IPS-NIHi7 (cell line): Measurements from ENCODE around the gene AGAP3.
A peak's percentile ranks its signal among the peaks of the same experiment; 100 is the strongest.

Experiments
- DNase-seq: peaks from one replicate; pipeline ENCODE4 v3.0.0; 2012; ENCODE audit warnings: mixed read lengths; ENCODE audit errors: extremely low spot score

AGAP3 gene

DNA sequence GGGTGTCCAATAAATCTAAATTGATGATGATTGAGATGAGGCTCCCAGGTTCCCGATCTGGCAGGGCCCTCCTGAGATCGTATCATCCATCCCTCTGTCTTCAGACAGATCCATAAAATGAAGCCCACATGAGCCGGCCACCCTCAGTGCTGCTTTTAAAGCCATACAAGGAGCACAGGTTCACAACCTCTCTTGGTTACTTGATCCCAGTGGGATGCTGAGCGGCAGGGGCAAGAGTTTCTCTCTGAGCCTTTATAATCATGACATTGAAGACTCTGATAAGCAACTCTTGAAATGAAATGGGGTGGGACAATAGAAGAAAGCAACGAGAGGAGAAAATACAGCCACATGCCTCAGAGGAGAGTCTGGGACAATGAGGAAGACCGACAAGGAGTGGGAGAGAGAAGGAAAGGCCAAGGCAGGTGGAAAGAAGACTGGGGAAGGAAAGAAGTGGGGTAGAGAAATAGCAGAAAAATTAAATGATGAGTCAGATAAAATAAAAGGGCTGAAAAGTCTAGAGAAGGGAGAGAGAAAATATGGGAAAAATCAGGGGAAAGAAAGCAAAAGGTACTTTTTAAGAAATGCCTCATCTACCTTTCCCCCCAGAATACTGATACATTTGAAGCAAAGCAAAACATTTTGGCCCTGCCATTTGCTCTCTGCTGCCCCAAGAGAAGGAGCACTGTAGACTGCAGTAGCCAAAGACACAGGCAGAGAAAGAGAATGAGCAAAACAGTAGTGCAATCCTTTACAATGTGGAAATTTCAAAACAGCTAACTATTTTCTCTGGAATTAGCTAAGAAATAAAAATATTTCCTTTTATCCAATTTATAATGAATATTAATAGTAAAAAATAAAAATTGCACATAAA, 66.6 kb downstream of the AGAP3 start:
- DNase-seq = no peak

DNA sequence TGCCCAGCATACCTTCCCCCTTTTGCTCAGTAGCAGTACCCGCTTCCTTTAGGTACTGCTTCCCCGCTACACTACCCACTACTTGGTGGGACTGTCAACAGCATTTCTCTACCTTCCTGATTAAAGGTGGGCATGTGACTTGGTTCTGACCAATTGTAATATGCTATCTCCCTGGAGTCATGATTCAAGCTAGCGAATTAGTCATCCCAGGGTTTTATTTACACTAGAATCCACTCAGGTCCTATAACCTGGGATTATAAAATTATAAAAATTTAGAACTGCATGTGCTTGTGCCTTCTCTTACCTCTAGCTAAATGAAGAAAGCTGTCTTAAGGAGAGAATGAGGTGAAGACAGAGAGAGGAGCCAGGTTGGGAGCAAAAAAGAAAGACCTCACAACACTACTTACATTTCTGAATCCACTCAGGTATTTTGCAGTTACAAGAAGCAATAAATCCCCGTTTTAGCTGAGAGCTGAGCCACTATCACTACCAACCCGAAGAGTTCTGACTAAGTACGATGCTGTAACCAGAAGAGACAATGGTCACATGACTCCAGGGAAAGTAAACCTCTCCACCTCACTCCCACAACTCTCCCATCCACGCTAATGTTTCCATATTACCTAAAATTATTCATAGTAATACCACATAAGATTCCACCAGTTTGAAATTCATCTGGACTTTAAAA, 71.5 kb downstream of the AGAP3 start:
- no peak for DNase-seq

DNA sequence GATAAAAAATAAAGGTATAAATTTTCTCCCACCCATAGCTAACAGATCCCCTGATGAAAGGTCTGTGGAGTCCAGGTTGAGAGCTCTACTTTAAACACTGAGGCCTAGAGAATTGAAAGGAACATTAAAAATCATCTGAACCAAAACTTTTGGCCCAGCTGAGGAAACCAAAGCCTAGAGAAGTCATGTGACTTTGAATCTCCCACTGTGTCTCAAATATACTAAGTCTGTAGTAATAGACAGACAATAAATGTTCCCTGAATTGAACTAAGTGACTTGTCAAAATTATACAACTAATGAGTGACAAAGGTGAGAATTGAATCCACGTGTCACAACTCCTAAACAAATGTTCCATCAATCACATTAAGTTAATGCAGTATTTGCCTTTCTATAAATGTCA, 75.5 kb downstream of the AGAP3 start:
- no peak for DNase-seq

DNA sequence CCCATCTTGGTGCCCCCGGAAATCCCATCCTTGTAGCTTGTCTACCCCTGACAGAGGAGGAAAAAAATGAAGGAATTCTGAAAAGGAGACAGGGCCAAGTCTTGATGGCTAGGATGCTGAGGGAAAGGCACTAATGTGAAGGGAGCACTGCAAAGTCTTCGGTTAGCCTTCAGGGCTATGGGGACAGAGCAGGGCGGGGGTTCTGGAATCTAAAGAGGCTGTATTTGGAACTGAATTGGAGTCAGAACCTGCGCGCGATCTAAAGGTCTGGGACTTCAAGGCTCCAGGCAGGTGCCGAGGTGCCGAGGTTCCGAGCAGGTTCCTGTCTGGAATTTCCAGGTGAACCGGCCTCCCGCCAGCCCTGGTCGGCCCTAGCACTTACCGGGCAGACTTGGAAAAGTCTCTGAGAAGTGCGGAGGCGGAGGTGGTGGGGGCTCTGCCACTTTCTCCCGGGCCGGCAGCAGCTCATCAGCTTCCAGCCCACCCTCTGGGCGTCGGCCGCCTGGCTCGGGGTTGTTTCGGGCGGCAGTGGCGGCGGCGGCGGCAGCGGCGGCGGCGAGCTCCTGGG, 80.4 kb downstream of the AGAP3 start:
- peak; percentile 65 for DNase-seq

- DNase-seq = peak; percentile 59
Measured at GRCh38 chr7:151167197-151167961, 81.1 kb downstream of the AGAP3 start, which contains the start of gene GBX1. Gene GBX1 (minus strand): TSS chr7:151167694. CDS start chr7:151167548, 146 bp downstream.

- DNase-seq = peak; percentile 83
Measured at GRCh38 chr7:151168003-151168786, 81.9 kb downstream of the AGAP3 start.

- DNase-seq = no peak
Measured at GRCh38 chr7:151168787-151169162, 82.5 kb downstream of the AGAP3 start.

DNA sequence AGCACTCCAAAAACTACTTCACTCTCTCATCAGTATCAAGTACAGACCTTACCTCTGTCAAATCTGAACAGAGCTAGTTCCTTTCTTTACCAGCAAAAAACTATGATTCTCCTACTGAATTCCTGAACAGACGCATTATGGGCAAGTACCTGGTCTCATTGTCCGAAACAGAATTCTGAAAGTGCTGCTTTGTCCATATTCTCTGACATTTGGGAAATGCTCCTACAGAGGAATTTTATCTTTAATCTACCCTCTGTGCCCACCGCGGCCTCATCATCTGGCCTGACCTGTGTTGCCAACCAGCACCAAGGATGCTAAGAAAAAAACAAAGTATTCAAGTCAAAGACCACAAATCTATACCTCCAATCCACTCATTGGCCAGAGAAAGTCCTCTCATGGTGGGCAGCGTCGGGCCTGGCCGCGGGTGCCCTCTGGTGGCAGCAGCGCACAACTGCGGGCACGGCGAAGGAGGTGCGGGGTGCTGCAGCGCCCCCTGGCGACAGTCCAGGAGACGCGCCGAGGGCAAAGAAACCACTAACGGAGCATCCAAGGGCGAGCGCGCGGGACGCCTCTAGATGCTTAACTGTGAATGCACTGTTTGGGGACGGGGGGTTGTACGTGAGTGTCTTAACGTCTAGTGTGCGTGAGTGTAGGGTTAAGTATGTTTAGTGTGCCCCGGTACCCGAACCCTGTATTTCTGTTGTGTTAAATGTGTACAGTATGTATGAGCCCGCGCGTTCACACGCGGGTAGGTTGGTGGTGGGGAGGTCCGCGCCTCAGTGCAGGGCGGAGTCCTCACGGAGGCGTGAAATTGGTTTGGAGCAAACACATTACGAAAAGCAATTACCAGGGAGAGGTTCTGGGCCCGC, 86.2 kb downstream of the AGAP3 start:
- peak; percentile 89 for DNase-seq

GRCh38 chr7:151173386-151174245, 87.3 kb downstream of the AGAP3 start:
- DNase-seq = no peak

GRCh38 chr7:151174246-151175046, 88.2 kb downstream of the AGAP3 start:
- peak; percentile 74 for DNase-seq

DNA sequence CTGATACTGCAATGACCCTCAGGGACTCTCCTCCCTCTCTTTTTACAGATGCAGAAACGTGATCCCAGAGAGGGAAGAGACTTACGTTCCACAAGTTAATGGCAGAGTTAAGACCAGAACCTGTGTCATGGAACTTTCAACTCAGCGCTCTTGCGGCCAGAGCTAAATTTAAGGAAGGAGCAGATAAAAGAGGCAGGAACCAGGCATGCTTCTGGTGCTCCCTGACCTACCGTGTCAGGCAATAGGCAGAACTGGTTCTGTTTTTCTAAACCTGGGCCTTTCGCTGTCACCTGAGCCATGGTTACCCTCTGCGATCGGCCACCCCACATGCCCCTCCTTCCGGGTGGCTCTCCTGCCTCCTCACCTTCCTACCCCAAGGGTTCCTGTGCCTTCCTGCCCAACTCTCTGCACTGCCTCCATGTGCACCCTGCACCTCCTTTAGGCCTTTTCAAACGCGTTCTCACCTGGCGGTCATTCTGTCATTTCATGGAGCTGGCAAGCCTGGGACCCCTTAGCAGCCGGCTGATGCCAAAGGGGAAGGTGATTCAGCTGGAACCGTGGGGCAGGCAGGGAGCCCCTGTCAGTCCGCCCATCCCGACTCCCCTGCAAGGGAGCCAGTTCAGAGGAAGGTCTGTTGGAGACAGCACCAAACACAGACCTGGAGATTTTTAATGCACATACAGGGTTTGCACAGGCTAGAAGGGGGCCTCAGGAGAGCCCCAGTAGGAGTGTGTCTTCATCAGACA, 88.9 kb downstream of the AGAP3 start:
- DNase-seq = no peak

DNA sequence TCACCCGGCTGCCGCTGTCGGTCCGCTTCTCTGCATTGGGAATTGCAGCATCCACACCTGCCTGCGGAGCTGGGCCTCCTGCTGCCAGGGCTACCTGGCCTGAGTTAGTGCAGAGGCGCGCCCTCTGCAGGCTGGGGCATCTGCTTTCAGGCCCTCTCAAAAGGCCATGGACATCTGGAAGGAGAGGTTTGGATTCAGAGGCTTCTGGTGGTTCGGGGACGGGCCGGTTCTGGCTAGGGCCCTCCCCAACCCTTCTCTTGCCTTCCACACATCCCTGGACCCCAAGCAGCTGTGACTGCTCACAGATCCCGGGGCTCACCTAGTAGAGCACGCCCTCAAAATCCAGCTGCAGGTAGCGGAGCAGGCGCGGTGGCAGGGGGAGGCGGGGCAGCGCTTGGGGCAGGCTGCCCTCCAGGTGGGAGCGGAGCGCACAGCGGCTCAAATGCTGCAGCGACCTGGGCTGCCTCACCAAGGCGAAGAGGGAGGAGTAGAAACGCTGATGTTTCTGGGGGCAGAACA, 89.6 kb downstream of the AGAP3 start:
- peak; percentile 49 for DNase-seq

GRCh38 chr7:151176401-151176800, 90.1 kb downstream of the AGAP3 start:
- DNase-seq = no peak

DNA sequence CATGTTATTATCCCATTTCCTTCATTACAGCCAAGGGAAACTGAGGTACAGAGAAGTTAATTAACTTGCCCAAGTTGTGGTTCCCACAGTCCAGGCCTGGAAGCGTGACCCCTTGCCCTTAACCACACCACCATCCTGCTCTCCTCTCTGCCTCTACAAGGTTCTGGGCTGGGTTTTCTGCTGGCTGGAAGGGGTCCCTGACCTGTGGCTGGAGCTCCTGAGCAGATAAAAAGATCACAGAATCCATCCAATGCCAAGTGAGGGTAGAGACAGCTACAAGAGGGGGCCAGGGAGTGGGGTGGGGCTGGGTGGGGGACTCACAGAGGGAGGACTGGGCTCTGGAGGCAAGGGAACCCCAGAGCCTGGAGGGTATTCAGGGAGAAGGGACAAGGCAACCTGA, 91.0 kb downstream of the AGAP3 start:
- no peak for DNase-seq

GRCh38 chr7:151178236-151178635, 92.0 kb downstream of the AGAP3 start:
- no peak for DNase-seq

DNA sequence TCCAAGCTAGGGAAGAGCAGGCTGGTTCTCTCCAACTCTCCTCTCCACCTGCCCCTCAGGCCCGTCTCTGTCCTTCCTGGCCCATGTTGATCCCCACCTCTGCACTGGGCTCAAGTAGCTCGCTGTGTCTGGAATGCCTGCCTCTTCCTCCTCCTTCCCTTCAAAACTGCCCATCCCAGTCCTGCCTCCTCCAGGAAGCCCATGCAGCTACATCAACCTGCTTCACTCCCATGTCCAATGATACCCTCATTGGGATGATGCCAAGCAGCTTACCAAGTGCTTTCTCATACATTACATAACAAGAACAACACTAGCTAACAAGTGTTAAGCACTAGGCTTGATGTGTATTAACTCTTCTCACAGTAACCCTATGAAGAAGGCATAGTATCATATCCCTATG, 92.6 kb downstream of the AGAP3 start:
- no peak for DNase-seq

- DNase-seq = no peak
Measured at GRCh38 chr7:151179287-151179860, 93.1 kb downstream of the AGAP3 start.
